HG03175 (cell line): ENCODE measurements around the gene C3orf52.
"Not testable (repeated sequence)": the region's sequence is repeated elsewhere in the genome, so short reads cannot be mapped to it uniquely, and the experiment has no call there.

Experiments
- ATAC-seq: cut with Tn5 transposase; IDR thresholded peaks from one replicate; pipeline ENCODE4 v1.9.1; 2021; ENCODE audit warnings: mild to moderate bottlenecking, moderate library complexity; ENCODE audit not compliant: unreplicated experiment

C3orf52 gene, protein sequence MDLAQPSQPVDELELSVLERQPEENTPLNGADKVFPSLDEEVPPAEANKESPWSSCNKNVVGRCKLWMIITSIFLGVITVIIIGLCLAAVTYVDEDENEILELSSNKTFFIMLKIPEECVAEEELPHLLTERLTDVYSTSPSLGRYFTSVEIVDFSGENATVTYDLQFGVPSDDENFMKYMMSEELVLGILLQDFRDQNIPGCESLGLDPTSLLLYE

DNA sequence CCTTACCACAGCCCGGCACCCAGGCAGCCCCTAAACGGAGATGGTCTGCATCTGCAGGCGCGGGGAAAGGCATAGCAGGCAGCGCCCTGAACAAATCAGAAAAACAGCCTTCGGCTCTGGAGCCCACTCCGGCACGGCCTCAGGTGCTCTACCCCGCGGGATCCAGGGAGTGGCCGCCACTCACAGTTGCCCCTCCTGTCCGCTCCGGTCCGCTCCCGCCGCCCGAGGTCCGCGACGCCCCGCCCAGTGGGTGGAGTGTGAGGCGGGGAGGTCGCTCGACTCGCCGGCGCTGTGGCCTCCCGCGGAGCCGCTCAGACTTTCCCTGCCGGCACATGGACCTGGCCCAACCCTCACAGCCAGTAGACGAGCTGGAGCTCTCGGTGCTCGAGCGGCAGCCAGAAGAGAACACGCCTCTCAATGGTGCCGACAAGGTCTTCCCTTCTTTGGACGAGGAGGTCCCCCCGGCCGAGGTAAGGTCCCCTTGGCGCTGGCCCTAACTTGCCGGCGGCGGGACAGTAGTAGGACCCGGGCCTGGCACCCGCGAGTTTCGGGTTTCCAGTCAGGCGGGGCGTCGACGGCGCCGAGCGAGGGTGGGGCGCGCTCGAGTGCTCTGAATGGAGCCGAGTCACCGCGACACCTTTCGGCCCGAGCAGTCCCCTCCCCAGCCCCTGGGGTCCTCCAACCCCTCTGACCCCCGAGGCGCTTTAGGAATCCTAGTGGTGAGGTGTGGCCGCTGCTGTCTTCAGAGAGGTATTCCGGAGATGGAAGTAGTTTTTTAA is at the start of gene C3orf52:
TSS of gene C3orf52 (plus strand) at position 314 of the 779 bp plus-strand sequence. CDS start at position 333, 19 bp downstream.
- peak; percentile 90 for ATAC-seq

DNA sequence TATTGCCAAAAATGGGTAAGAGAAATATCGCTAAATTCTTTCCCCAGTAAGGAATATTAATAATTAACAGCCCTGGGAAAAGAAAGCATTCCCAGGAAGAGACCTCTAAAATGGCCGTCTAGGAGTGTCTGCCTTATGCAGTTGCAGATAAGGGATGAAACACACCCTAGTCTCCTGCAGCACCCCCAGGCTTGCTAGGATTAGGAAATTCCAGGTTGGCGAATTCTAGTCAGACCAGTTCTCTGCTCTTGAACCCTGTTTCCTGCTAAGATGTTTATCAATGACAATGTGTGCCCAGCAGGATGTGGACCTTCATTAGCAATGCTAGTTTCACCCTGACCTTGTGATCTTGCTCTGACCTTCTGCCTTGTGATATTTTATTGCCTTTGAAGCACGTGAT is 49.0 kb upstream of the C3orf52 start:
- ATAC-seq = not testable (repeated sequence)

DNA sequence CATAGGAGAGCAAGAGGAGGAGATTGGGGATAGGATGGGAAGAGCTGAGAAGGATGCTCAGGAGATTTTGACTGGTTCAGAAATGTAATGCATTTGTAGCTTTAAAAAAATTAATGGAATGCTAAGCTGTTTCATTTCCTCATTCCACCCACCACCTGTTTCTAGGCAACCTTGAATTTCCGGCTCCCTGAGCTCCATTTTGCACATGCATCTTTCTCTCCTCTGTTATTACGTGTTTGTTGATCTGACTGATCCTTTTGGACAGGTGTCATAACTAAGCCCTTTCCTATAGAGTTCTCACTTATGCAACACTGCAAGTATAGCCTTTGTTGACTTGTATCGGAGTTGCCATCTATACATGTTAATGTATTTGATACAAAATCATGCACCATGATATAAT is 47.3 kb upstream of the C3orf52 start:
- no peak for ATAC-seq

DNA sequence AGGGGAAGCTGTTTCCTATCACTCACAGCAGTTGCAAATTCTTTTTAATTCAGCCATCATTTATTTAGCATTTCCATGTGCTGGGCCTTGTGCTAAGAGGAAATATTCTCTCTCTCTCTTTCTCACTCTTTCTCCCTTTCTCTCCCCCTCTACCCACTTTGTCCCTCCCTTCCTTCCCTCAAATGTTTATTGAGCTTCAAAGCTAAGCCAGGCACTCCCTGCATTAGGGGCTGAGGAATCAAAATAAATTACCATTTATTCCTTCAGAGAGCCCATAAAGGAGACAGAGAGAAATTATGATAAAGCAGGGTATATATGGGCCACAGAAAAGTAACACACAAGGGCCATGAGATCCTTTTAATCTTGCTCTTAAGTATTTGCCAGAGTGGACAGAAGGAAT is 44.9 kb upstream of the C3orf52 start:
- ATAC-seq = no peak

DNA sequence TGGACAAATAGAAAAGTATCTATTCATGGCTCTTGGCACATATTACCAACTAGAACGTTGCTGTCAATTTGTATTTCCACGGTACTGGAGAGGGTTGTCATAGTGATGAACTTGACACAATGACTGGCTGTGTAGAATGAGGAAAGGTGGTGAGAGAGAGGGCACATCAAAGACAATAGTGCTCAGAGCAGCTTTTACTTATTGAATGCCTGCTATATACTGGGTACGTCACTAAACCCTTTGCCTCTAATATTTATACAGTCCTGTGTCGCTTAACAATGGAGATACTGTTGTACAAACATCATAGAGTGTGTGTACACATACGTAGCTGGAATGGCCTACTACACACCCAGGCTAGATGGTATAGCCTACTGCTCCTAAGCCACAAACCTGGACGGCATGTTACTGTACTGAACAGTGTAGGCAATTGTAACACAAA is 43.3 kb upstream of the C3orf52 start:
- ATAC-seq = no peak

DNA sequence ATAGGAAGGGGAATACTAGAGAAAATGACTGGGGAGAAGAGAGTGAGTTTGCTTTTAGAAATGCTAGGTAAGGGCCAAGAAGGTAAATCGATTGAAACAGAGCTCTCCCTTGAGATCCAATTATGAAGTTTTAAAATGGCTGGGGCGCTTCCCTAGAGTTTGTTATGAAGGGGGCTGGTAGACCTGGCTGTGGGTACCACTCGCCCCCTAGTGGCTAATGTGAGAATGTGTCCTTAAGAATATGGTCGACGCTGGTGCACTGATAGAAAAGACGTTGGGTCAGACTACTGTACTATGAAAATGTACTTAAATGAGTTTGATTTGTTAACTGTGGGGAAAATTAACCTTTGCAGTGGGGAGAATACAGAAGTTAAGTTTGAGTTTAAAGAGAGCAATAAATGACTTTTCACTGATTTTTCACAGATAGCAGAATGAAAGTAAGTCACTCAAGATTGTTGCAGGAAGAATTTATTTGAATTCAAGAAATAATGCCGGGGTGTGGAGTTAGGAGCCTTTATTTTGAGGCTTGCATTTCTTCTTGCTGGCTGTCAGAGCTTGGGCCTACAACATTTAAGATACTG is 42.5 kb upstream of the C3orf52 start:
- peak; percentile 85 for ATAC-seq

DNA sequence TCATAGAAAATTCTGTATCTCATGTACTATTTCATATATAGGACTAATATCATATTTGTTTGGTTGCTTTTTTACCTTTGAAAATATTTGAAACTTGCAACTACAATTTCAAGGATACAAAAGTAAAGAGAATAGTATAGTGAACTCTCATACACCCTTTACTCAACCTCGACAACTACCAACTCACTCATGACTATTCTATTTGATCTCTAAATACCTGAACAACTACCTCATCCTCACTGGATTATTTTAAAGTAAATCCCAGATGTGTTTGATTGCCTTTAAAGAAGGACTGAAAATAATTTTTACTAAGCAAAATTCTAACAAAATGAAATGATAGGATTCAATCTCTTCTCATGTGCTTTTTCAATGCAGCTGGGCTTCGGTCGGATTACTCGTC is 39.6 kb upstream of the C3orf52 start:
- ATAC-seq = no peak

DNA sequence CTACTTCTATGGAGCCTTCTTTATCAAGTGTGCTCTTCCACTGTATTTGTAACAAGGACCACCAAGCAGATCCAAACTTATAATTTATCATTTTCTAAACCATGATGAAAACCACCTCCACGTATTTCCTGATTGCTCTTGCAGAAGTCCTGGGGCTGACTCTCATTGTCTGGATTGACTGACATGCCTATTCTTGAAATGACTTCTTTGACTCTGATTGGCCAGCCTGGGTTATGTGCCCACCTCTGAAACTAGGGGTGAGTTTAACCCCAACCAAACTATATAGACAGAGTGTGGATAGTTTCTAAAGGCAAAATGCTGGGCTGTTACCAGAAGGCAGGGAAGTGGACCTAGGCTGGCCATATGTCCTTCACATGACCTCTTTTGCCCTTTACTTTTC is 38.9 kb upstream of the C3orf52 start:
- no peak for ATAC-seq

DNA sequence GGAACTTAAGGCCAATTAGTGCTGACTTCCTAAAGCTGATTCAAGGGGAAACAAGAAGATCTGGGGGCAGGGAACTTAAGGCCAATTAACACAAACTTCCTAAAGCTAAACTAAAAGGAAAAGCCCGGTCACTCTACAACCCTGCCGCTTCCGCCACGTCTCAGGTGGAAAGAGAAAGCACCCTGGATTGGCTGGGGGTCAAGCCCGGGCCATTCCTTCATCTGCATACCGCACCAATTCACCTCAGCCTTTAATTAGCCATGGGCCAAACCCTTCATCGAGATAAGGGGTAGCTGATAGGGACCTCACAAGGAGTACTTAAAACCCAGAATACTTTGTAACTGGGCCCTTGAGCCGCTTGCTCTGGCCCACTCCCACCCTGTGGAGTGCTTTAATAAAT is 37.3 kb upstream of the C3orf52 start:
- no peak for ATAC-seq

DNA sequence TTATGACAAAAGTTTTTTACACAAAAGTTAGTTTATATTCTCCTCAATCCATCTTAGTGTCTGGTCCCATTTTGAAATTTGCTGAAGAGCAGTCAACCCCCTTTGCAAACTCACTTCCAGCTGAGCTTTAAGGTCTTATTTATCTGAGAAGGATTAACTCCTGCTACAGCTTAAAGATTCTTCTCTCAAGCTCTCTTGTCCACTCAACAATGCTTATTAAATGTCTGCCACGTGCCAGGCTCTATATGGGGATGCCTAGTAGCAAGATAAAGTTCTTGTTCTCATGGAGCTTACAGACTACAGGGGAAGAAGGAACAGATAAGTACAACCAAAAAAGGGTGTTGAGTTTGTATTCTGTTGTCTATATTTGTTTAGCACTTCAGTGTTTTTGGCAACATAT is 33.0 kb upstream of the C3orf52 start:
- ATAC-seq = no peak

DNA sequence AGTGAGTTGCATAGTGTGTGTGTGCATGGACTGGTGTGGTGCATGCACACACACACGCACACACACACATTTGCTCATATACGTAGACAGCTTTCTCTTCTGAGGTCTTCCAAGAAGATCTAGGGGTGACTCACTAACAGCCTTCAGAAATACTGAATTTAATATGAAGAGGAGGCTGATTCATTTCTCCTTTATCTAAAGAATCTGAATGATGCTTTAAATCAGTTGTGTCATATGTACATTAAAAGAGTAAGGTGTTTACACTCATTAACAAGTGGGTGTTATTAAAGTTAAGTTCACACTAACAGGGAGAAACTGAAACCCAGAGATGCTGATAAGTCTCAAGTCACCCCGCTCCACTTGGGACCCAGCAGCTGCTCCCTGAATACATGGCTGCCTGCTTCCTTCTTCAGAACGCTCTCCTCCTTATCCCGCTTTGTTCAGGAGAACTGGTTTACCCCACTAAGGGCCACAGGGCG is 29.7 kb upstream of the C3orf52 start:
- ATAC-seq = no peak

DNA sequence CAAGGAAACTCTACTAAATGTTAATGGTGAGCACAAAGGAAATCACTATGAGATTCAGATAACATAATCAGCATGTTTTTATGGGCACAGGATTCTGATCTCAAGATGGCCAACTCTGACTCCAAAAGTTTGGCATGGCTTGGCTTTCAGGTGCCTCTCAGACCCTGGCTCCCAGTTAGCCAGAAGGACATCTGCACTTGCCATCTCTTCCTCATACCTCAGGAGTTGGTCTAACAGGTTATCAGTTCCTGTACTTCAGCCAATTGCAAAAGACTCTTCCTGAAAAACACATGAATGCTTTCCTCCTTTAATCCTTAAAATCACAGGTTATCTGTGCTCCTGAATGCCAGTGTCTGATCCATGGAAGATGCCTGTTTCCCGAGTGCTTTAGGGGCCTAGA is 26.7 kb upstream of the C3orf52 start:
- no peak for ATAC-seq

DNA sequence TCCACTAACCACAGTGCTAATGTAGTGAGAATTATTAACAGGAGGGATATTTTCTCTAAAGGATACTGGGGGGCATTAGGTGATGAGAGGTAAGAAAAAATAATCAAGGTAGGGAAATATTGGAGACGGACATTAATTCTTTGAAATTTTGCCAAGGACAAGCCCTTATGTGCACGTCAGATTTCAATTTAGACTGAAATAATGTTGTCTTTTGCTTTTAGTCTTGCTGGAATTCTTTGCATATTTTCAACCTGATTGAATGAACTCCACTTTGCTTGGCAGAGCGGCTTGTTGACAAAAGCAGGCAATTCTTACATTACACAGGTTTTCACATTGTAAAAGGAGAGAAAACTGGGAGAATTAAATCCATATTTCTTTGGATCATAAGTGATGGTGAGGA is 25.0 kb upstream of the C3orf52 start:
- ATAC-seq = no peak

DNA sequence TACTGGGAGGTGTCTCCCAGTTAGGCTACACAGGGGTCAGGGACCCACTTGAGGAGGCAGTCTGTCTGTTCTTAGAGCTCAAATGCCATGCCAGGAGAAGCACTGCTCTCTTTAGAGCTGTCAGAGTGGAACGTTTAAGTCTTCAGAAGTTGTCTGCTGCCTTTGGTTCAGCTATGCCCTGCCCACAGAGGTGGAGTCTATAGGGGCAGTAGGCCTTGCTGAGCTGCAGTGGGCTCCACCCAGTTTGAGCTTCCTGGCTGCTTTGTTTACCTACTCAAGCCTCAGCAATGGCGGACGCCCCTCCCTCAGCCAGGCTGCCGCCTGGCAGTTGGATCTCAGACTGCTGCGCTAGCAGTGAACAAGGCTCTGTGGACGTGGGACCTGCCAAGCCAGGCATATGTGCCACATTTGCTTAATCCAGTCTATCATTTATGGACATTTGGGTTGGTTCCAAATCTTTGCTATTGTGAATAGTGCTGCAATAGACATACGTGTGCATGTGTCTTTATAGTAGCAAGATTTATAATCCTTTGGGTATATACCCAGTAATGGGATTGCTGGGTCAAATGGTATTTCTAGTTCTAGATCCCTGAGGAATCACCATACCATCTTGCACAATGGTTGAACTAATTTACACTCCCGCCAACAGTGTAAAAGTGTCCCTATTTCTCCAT is 13.7 kb upstream of the C3orf52 start:
- not testable (repeated sequence) for ATAC-seq

DNA sequence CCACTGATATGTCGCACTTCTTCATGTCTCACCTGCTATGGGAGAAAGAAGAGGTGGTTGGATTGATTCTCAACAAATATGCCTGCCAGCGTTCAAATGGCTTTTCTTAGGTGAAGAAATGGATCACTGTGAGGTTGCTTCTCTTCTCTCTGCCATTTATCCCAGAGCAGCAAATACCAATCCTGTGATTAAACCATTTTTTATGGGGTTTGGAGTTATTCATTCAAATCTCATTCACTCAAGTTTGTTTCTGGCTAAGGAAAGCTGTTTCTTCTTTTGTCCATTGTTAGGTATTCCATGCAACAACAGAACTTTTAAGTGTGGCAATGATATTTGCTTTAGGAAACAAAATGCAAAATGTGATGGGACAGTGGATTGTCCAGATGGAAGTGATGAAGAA is 12.2 kb upstream of the C3orf52 start:
- no peak for ATAC-seq

DNA sequence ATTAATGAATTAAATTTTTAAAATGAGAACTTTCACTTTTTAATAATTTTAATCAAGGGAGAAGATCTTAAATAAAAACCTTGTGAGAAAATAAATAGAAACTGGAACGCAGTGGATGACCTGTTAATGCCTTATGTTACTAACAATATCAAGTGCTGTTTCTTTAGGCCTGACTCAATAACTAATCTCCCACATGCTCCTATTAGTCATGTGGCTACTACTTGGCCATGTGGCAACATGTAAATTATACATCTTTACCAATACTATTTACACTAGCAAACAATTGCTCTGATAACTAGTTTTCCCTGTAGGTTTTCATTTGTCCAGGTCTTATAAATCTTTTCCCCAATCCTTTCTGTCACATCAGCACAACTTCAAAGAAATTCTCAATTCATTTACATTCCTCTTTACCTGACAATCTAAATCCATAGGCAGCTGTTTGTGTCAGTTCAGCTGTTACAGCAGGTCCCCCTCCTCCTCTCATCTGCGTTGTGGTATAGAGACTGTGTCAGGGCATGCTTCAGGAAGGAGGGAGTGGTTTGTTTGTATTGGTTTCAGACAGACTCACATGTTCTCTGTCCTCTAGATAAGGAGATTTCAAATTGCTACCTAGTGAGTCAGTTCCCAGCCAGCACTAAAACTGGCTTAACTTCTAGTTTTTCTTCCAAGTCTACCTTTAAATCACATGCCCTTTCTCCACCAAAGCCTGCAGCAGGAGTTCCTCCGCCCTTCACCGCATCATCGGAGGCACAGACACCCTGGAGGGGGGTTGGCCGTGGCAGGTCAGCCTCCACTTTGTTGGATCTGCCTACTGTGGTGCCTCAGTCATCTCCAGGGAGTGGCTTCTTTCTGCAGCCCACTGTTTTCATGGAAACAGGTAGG is 11.3 kb upstream of the C3orf52 start:
- peak; percentile 70 for ATAC-seq

DNA sequence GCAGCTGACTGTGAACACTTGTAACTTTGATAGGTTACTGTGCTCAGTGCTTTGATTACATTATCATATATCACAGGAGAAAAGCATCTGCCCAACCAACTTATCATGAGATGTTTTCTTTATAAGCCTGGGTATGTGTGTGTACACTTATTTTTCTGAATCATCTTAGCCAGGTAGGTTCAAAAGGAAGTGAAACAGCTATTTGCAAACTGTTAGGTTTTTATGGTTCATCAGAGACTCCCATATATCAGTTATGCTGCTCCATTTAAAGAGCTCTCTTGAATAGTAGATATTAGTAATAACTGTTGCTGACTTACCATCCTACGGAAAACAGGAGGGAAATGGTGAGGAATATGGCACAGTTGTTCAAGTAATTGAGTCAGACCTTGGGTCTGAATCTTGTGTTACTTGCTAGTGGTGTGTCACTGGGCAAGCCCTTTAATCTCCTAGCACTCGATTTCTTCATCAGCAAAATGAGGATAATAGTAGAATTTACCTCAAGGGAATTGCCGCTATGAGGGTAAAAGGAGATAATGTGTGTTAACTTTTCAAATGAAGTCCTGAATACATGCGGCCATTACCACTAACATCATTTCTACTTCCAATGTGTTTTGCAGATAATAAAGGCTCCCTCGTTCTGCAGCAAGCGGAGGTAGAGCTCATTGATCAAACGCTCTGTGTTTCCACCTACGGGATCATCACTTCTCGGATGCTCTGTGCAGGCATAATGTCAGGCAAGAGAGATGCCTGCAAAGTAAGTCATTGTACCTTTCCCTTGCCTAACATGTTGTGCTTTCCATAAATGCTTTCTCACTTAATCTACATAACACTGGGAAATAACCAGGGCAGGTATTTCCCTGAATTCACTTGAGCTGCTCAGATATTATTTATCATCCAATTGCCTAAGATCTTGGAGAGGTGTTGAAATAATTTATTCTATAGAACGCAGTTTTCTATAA is 7.8 kb upstream of the C3orf52 start:
- no peak for ATAC-seq

DNA sequence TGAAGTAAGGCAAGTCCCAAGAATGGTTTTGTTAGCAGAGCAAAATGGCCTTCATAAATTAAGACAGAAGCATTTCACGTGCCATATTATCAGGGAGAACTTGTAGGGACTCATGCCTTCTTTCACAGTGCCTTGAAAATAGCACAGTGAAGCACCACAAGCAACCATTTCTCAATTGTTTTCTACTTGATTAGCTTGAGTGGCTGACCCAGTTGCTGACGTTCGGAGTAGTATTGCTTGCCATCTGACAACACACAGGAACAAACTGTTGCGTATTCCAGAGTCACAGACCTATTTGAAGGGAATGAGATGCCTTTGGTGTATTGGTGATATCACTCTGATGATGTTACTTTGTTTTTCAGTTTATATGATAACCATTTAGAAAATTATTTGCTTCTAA is 3.0 kb upstream of the C3orf52 start:
- ATAC-seq = no peak

DNA sequence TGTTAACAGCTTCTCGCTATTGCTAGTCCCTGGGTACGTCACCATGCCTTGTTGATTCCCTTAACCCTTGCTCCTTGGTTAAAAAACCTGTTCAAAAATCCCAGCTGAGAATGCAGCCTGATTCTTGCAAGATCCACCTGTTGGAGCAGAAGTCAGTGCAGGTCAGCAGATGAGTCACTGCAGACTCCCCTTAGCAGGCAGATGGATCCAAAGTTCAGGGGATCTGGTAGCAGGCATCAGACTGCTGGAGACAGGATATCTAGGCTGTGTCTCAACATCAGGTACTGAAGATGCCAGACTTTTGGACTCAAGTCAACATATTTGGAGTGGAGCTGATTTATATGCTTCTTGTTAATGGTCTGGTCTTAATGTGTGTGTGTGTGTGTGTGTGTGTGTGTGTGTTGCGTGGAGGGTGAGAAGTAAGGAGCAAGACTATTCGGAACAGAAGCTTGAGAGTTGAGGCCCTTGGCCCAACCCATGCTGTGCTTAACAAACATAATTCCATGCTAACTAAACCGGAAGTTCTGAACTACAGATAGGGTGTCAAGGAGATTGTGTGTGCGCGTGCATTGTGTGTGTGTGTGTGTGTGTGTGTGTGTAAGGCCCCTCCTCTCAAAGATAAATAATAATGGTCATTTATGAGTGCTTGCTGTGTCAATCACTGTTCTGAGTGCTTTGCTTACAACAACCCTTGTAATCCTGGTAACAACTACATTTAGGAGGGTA is 1.0 kb upstream of the C3orf52 start:
- no peak for ATAC-seq
